Astrocyte (in vitro differentiated cells and primary cell): ENCODE results near the gene ITPK1. TPM values are rescaled to one million over a fixed set of nuclear protein-coding genes. Genes with fewer than 3 reads are reported as not detected.

ENCODE experiments used
- DNase-seq: peaks from one replicate; pipeline ENCODE4 v3.0.0-alpha.2; 2010; ENCODE audit warnings: low read depth
- FAIRE-seq: peaks from 2 replicates; lab custom pipeline; 2011; peaks lifted over from hg19 to GRCh38; lab: Jason Lieb, UNC
- H2AFZ ChIP-seq: 2 replicates; pipeline ENCODE4 v1.6.0; 2012; ENCODE audit warnings: low read depth, low read length, inconsistent platforms
- H3K27ac ChIP-seq: 2 replicates; pipeline ENCODE4 v1.5.1; 2011; ENCODE audit warnings: low read depth, low read length, inconsistent platforms
- H3K27me3 ChIP-seq: 2 replicates; pipeline ENCODE4 v1.6.0; 2011; ENCODE audit warnings: low read length, inconsistent platforms; ENCODE audit not compliant: insufficient read depth
- H3K36me3 ChIP-seq: 2 replicates; pipeline ENCODE4 v1.5.1; 2011; ENCODE audit warnings: low read length, inconsistent platforms; ENCODE audit not compliant: insufficient read depth
- H3K4me1 ChIP-seq: 2 replicates; pipeline ENCODE4 v1.5.1; 2011; ENCODE audit warnings: low read length, inconsistent platforms; ENCODE audit not compliant: insufficient read depth
- H3K4me2 ChIP-seq: 2 replicates; pipeline ENCODE4 v1.6.0; 2012; ENCODE audit warnings: low read length, inconsistent platforms
- H3K4me3 ChIP-seq: 2 replicates; pipeline ENCODE4 v1.5.1; 2011; ENCODE audit warnings: low read depth, mild to moderate bottlenecking, low read length, inconsistent platforms; ENCODE audit not compliant: insufficient read depth
- H3K79me2 ChIP-seq: 2 replicates; pipeline ENCODE4 v1.6.0; 2012; ENCODE audit warnings: mild to moderate bottlenecking, low read length, inconsistent platforms; ENCODE audit not compliant: insufficient read depth
- H3K9ac ChIP-seq: 2 replicates; pipeline ENCODE4 v1.6.0; 2012; ENCODE audit warnings: mild to moderate bottlenecking, low read length, inconsistent platforms
- H3K9me3 ChIP-seq: 2 replicates; pipeline ENCODE4 v1.5.1; 2012; ENCODE audit warnings: low read depth, mild to moderate bottlenecking, low read length, inconsistent platforms; ENCODE audit not compliant: insufficient read depth
- H4K20me1 ChIP-seq: 2 replicates; pipeline ENCODE4 v1.6.0; 2012; ENCODE audit warnings: low read length, inconsistent platforms; ENCODE audit not compliant: insufficient read depth
- H3K27ac Mint-ChIP-seq: one replicate; pipeline ENCODE4 v1.8.0; 2021; ENCODE audit warnings: mild to moderate bottlenecking, mixed read lengths; ENCODE audit not compliant: unreplicated experiment
- H3K27me3 Mint-ChIP-seq: one replicate; pipeline ENCODE4 v1.8.0; 2021; ENCODE audit warnings: low read depth, mixed read lengths; ENCODE audit not compliant: unreplicated experiment
- H3K36me3 Mint-ChIP-seq: one replicate; pipeline ENCODE4 v1.8.0; 2021; ENCODE audit warnings: low read depth, mixed read lengths; ENCODE audit not compliant: unreplicated experiment
- H3K4me1 Mint-ChIP-seq: one replicate; pipeline ENCODE4 v1.8.0; 2021; ENCODE audit warnings: low read depth, mixed read lengths; ENCODE audit not compliant: unreplicated experiment
- H3K4me3 Mint-ChIP-seq: one replicate; pipeline ENCODE4 v1.8.0; 2021; ENCODE audit warnings: mild to moderate bottlenecking, moderate library complexity, mixed read lengths; ENCODE audit not compliant: unreplicated experiment
- H3K9me3 Mint-ChIP-seq: one replicate; pipeline ENCODE4 v1.8.0; 2021; ENCODE audit warnings: mild to moderate bottlenecking, mixed read lengths; ENCODE audit not compliant: unreplicated experiment
- EZH2 ChIP-seq: IDR thresholded peaks from 2 replicates; pipeline ENCODE4 v1.6.1; 2012; ENCODE audit warnings: mild to moderate bottlenecking, low read length, inconsistent platforms; ENCODE audit not compliant: insufficient read depth
- total RNA-seq: library from RNA; stranded (reverse); gene quantifications from 2 replicates; pipeline ENCODE4 v1.2.1, GENCODE V29; 2021
- TF ChIP-seq, protein P1 (sequence below): IDR thresholded peaks from 2 replicates; pipeline ENCODE4 v1.5.1; 2011; ENCODE audit warnings: low read depth, mild to moderate bottlenecking, inconsistent platforms, low read length, moderate library complexity; ENCODE audit not compliant: insufficient read depth

The ITPK1 gene
- total RNA-seq, 1 donor from 2014 or later: 13.0 TPM

DNA sequence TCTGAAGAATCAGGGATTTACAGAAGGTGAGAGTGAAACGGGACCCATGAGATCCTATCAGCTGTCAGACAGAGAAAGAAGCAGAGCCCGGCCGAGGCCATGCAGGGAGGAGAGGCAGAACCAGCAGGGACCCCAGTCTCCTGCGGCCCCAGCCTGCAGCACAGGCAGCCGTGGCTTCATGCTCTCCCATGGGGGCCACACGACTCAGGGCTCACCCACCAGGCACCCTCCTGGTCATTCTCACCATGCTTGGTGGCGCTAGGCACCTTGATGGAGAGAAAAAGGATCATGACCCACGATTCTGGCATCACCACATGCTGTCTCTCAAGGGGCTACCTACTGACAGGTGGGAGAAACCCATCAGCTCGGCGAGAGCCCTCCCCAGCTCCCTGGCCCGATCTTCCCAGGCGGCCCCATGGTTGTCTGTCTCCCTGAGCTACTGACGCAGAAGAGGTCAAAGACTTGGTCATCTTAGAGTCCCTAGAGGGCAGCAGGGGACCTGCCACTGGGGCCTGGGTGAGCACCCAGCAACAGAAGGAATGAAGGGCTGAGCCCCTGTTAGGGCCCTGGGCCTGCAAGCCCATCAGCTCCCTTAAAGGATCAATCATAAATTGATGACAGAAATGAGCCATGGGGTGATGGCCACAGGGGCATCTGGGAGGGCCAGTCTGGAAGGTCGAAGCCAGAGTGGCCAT, 58.0 kb downstream of the ITPK1 start:
- no peaks in the 10 kb centered on the region for H3K36me3 Mint-ChIP-seq
- no peak for DNase-seq
- no peaks in the 10 kb centered on the region for H3K4me1 ChIP-seq
- H3K27me3 ChIP-seq: peaks cover 4% of the 10 kb centered on the region
- H3K9ac ChIP-seq: no peak overlapping the region
- H3K4me3 ChIP-seq: no peak overlapping the region
- H3K4me3 Mint-ChIP-seq: no peak overlapping the region
- no peak overlapping the region for H2AFZ ChIP-seq
- no peaks in the 10 kb centered on the region for H3K79me2 ChIP-seq
- peak overlapping the region; percentile 87 for H3K27ac Mint-ChIP-seq
- no peaks in the 10 kb centered on the region for H3K9me3 Mint-ChIP-seq
- no peaks in the 10 kb centered on the region for H3K9me3 ChIP-seq
- TF ChIP-seq, protein P1, sequence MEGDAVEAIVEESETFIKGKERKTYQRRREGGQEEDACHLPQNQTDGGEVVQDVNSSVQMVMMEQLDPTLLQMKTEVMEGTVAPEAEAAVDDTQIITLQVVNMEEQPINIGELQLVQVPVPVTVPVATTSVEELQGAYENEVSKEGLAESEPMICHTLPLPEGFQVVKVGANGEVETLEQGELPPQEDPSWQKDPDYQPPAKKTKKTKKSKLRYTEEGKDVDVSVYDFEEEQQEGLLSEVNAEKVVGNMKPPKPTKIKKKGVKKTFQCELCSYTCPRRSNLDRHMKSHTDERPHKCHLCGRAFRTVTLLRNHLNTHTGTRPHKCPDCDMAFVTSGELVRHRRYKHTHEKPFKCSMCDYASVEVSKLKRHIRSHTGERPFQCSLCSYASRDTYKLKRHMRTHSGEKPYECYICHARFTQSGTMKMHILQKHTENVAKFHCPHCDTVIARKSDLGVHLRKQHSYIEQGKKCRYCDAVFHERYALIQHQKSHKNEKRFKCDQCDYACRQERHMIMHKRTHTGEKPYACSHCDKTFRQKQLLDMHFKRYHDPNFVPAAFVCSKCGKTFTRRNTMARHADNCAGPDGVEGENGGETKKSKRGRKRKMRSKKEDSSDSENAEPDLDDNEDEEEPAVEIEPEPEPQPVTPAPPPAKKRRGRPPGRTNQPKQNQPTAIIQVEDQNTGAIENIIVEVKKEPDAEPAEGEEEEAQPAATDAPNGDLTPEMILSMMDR: no peak
- TF ChIP-seq EZH2: no peak
- no peak for FAIRE-seq
- H3K4me2 ChIP-seq: no peak overlapping the region
- no peak overlapping the region for H3K27ac ChIP-seq
- H3K4me1 Mint-ChIP-seq: peaks cover 15% of the 10 kb centered on the region
- no peaks in the 10 kb centered on the region for H3K36me3 ChIP-seq
- peaks cover 67% of the 10 kb centered on the region for H3K27me3 Mint-ChIP-seq
- peaks cover 46% of the 10 kb centered on the region for H4K20me1 ChIP-seq

DNA sequence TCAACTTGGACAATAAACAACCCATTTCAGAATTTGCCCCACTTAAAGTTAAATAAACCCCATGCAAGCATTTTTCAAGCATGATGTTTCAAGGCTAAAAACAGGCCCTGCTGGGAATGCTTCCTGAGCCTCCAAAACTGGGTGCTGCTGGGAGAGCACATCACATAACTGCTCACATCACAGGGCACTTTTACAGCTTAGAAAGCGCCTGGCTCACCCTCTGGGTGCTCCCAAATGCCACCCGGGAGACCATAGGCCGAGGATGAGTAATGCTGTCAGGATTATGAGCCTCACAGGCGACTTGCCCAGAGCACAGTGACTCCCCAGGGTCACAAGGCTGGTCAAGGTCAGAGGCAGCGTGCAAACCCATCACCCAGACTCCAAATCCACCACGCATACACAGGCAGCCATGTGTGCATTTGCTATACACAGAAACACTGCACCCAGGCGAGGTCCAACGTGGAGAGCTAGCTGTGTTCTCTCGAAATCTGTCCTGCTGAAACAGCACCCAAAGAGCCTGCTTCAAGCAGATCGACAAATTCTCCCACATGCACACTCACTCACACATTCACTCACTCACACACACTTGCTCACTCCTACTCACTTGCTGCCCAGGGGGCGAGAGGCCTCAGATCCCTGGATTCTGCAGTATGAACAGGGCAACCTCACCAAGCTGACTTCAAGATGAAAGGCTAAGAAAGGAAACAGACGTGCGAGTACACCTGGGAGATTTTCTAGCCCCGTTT, 58.7 kb downstream of the ITPK1 start:
- no peaks in the 10 kb centered on the region for H3K79me2 ChIP-seq
- peaks cover 46% of the 10 kb centered on the region for H4K20me1 ChIP-seq
- DNase-seq (no peak), FAIRE-seq (no peak)
- H3K4me1 Mint-ChIP-seq: peaks cover 15% of the 10 kb centered on the region
- H3K36me3 Mint-ChIP-seq: no peaks in the 10 kb centered on the region
- no peak overlapping the region for H3K4me3 ChIP-seq
- no peaks in the 10 kb centered on the region for H3K36me3 ChIP-seq
- no peaks in the 10 kb centered on the region for H3K4me1 ChIP-seq
- no peaks in the 10 kb centered on the region for H3K9me3 ChIP-seq
- no peak for TF ChIP-seq EZH2
- TF ChIP-seq, protein P1: no peak
- no peak overlapping the region for H2AFZ ChIP-seq
- H3K9ac ChIP-seq: no peak overlapping the region
- peaks cover 66% of the 10 kb centered on the region for H3K27me3 Mint-ChIP-seq
- no peak overlapping the region for H3K4me3 Mint-ChIP-seq
- H3K27ac Mint-ChIP-seq: peak overlapping the region; percentile 87
- no peak overlapping the region for H3K4me2 ChIP-seq
- no peaks in the 10 kb centered on the region for H3K9me3 Mint-ChIP-seq
- H3K27me3 ChIP-seq: peaks cover 7% of the 10 kb centered on the region
- H3K27ac ChIP-seq: no peak overlapping the region
